ENCODE results near the gene FADS3. TPM values are rescaled to one million over a fixed set of nuclear protein-coding genes. Genes with fewer than 3 reads are reported as not detected.

The FADS3 gene
- total RNA-seq, 2 experiments from 2014 or later, result 6.9 TPM

GRCh38 chr11:61913699-61914395 lies 22.5 kb upstream of the FADS3 start:
- TF ChIP-seq CTCF (IDR thresholded peaks at IDR 0.05), result no peak
- Histone ChIP-seq H3K27me3 (ENCODE audit: control insufficient read depth in 1 of 2, insufficient read depth in 2 of 2, low read length in 2 of 2) (peaks cover 23 to 26% of the 10 kb centered on the region in 2 experiments), H3K27ac (ENCODE audit: low read depth in 1 of 2, low read length in 2 of 2) (no peak overlapping the region), H3K4me1 (ENCODE audit: insufficient read depth, low read length) (peaks cover 13% of the 10 kb centered on the region), H3K36me3 (ENCODE audit: insufficient read depth, low read length) (no peaks in the 10 kb centered on the region), H3K9me3 (ENCODE audit: control insufficient read depth in 1 of 2, insufficient read depth in 1 of 2, low read length in 2 of 2) (peaks cover 0 to 7% of the 10 kb centered on the region in 2 experiments), H3K4me3 (ENCODE audit: low read length) (no peak overlapping the region)
- CTCF ChIA-PET, result interaction anchor here (0.6 to 1.4 kb wide), 2 partner anchors 12 to 15 kb away, joined by 3 read pairs; no protein-coding TSS in a partner anchor
- peaks cover 69% of the 10 kb centered on the region for H3K27me3 Mint-ChIP-seq
- ATAC-seq (ENCODE audit: poor library complexity), result no peak
- peaks cover 15% of the 10 kb centered on the region for H3K4me1 Mint-ChIP-seq (ENCODE audit: low read depth)
- no peak overlapping the region for H3K27ac Mint-ChIP-seq
- DNase-seq, result peak in 1 of 14 experiments; percentile 21
- H3K9me3 Mint-ChIP-seq, result no peaks in the 10 kb centered on the region
- H3K36me3 Mint-ChIP-seq (ENCODE audit: low read depth), result no peaks in the 10 kb centered on the region
- POLR2A ChIA-PET, result no interaction called here
- H3K4me3 Mint-ChIP-seq, result peak overlapping the region; percentile 13
- intact Hi-C loops (cut with DNase I, micrococcal nuclease), result no loop called here

GRCh38 chr11:61912991-61913698 lies 21.8 kb upstream of the FADS3 start:
- ATAC-seq (ENCODE audit: poor library complexity), result no peak
- DNase-seq, result peak in 1 of 14 experiments; percentile 24
- no peaks in the 10 kb centered on the region for H3K9me3 Mint-ChIP-seq
- Histone ChIP-seq H3K4me3 (ENCODE audit: low read length) (no peak overlapping the region), H3K36me3 (ENCODE audit: insufficient read depth, low read length) (no peaks in the 10 kb centered on the region), H3K27me3 (ENCODE audit: control insufficient read depth in 1 of 2, insufficient read depth in 2 of 2, low read length in 2 of 2) (peaks cover 16 to 19% of the 10 kb centered on the region in 2 experiments), H3K27ac (ENCODE audit: low read depth in 1 of 2, low read length in 2 of 2) (no peak overlapping the region), H3K4me1 (ENCODE audit: insufficient read depth, low read length) (peaks cover 13% of the 10 kb centered on the region), H3K9me3 (ENCODE audit: control insufficient read depth in 1 of 2, insufficient read depth in 1 of 2, low read length in 2 of 2) (peaks cover 0 to 7% of the 10 kb centered on the region in 2 experiments)
- peaks cover 10% of the 10 kb centered on the region for H3K4me1 Mint-ChIP-seq (ENCODE audit: low read depth)
- TF ChIP-seq CTCF (IDR thresholded peaks at IDR 0.05), result no peak
- no peak overlapping the region for H3K4me3 Mint-ChIP-seq
- ChIA-PET CTCF (interaction anchor here (0.6 to 1.4 kb wide), 2 partner anchors 13 to 14 kb away, joined by 3 read pairs; no protein-coding TSS in a partner anchor), POLR2A (no interaction called here)
- intact Hi-C loops (cut with DNase I, micrococcal nuclease), result no loop called here
- H3K36me3 Mint-ChIP-seq (ENCODE audit: low read depth), result no peaks in the 10 kb centered on the region
- H3K27ac Mint-ChIP-seq, result no peak overlapping the region
- peaks cover 62% of the 10 kb centered on the region for H3K27me3 Mint-ChIP-seq

- H3K27ac ChIP-seq (ENCODE audit: low read depth in 1 of 2, low read length in 2 of 2), result no peak overlapping the region
- H3K9me3 ChIP-seq (ENCODE audit: control insufficient read depth in 1 of 2, insufficient read depth in 1 of 2, low read length in 2 of 2), result peaks cover 0 to 7% of the 10 kb centered on the region in 2 experiments
- peaks cover 8% of the 10 kb centered on the region for H3K4me1 ChIP-seq (ENCODE audit: insufficient read depth, low read length)
- no peaks in the 10 kb centered on the region for H3K36me3 ChIP-seq (ENCODE audit: insufficient read depth, low read length)
- H3K4me3 ChIP-seq (ENCODE audit: low read length), result no peak overlapping the region
- ATAC-seq (ENCODE audit: poor library complexity) (no peak), DNase-seq (peak in 3 of 14 experiments; percentile 19 to 60 (median 58))
- Mint-ChIP-seq H3K36me3 (ENCODE audit: low read depth) (no peaks in the 10 kb centered on the region), H3K9me3 (no peaks in the 10 kb centered on the region), H3K4me3 (no peak overlapping the region), H3K27ac (no peak overlapping the region), H3K27me3 (peaks cover 56% of the 10 kb centered on the region), H3K4me1 (ENCODE audit: low read depth) (peaks cover 4% of the 10 kb centered on the region)
- intact Hi-C loops (cut with DNase I, micrococcal nuclease), result no loop called here
- ChIA-PET CTCF (no interaction called here), POLR2A (no interaction called here)
- peaks cover 11 to 13% of the 10 kb centered on the region in 2 experiments for H3K27me3 ChIP-seq (ENCODE audit: control insufficient read depth in 1 of 2, insufficient read depth in 2 of 2, low read length in 2 of 2)
- no peak for TF ChIP-seq CTCF (IDR thresholded peaks at IDR 0.05)
These were observed 21.2 kb upstream of the FADS3 start for GRCh38 chr11:61912530-61912898.

All from CD4-positive, alpha-beta T cell (primary cell).